ENCODE data around the gene ID3.

The ID3 gene

GRCh38 chr1:23563755-23564374 is 4.6 kb upstream of the ID3 start:
- TF ChIP-seq, protein P1, sequence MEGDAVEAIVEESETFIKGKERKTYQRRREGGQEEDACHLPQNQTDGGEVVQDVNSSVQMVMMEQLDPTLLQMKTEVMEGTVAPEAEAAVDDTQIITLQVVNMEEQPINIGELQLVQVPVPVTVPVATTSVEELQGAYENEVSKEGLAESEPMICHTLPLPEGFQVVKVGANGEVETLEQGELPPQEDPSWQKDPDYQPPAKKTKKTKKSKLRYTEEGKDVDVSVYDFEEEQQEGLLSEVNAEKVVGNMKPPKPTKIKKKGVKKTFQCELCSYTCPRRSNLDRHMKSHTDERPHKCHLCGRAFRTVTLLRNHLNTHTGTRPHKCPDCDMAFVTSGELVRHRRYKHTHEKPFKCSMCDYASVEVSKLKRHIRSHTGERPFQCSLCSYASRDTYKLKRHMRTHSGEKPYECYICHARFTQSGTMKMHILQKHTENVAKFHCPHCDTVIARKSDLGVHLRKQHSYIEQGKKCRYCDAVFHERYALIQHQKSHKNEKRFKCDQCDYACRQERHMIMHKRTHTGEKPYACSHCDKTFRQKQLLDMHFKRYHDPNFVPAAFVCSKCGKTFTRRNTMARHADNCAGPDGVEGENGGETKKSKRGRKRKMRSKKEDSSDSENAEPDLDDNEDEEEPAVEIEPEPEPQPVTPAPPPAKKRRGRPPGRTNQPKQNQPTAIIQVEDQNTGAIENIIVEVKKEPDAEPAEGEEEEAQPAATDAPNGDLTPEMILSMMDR (IDR thresholded peaks at IDR 0.05; ENCODE audit: low read depth, low read length, missing control alignments): no peak
- no peak overlapping the region for H3K4me3 ChIP-seq (ENCODE audit: low read depth, low read length)
- no peak for DNase-seq (ENCODE audit: low read depth)

- H3K4me3 ChIP-seq (ENCODE audit: low read depth, low read length): no peak overlapping the region
- TF ChIP-seq, protein P1 (IDR thresholded peaks at IDR 0.05; ENCODE audit: low read depth, low read length, missing control alignments): no peak
- no peak for DNase-seq (ENCODE audit: low read depth)
Observed at GRCh38 chr1:23563003-23563402, 3.7 kb upstream of the ID3 start.

DNA sequence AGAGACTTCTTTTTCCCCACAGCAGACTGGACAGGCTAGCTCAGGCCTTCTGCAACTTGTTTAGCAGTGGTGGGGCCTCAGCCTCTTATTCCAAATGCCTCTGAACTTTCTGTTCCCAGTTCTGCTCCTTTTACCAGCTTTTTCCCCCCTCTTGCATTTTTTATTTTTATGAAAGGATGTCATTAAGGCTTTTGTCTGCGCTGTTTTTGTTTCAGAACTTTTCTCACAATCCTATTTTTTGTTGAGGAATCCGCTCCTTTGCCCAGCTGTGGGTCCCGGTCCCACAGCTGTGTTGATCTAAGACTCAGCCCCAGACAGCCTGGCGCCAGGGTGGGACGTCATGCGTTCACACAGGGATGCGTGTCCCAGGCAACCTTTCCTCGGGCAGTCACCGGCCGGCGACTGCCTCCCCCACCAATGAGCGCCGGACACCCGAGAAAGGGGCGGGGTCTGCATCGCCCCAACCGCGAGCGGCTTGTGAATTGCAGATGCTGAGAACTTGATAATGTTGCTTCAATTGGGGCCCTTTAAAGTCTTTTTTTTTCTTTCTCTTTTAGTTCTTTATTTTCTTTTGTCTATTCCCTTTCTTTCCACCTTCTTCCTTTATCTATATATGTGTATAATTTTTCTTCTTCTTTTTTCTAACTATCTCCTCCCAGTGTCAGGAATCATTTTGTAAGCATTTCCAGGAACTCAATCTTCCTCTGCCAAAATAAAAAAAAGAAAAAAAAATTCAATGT is 3.0 kb upstream of the ID3 start:
- DNase-seq (ENCODE audit: low read depth): no peak
- no peak overlapping the region for H3K4me3 ChIP-seq (ENCODE audit: low read depth, low read length)
- TF ChIP-seq, protein P1 (IDR thresholded peaks at IDR 0.05; ENCODE audit: low read depth, low read length, missing control alignments): no peak

GRCh38 chr1:23561813-23562100 is 2.5 kb upstream of the ID3 start:
- DNase-seq (ENCODE audit: low read depth): no peak
- TF ChIP-seq, protein P1 (IDR thresholded peaks at IDR 0.05; ENCODE audit: low read depth, low read length, missing control alignments): no peak
- no peak overlapping the region for H3K4me3 ChIP-seq (ENCODE audit: low read depth, low read length)

DNA sequence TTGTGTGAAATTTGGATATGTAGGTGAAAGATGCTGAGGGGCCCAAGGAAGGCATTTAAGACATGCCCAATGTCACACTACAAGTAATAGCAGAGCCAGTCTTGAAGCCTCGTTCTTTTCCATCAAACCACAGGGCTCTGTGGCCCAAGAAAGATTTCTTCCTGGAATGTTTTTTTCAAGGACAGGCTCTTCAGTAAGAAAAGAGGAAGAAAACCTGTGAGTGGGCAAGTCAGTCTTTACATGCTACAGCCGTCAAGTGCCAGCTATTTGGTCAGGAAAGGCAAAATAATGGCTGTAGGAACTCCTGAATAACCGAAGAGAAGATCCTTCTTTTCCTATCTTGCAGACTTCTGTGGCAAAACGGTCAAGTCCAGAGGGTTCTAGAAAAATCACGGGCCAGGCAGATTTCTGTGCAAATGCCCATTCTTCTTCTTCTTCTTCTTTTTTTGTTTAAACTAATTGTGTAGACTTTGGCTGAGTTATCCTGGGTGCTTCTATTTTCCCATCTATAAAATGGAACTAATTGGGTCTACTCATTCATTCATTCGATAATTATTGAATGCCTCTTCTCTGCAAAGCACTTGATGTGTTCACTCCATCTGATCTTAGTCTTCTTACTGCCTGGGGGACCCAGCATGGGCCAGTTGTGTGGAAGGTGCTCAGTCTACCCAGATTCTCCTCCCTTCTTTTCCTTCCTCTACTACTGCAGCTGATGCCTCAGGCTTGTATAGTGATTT is 1.9 kb upstream of the ID3 start:
- no peak for DNase-seq (ENCODE audit: low read depth)
- H3K4me3 ChIP-seq (ENCODE audit: low read depth, low read length): no peak overlapping the region
- TF ChIP-seq, protein P1 (IDR thresholded peaks at IDR 0.05; ENCODE audit: low read depth, low read length, missing control alignments): no peak

DNA sequence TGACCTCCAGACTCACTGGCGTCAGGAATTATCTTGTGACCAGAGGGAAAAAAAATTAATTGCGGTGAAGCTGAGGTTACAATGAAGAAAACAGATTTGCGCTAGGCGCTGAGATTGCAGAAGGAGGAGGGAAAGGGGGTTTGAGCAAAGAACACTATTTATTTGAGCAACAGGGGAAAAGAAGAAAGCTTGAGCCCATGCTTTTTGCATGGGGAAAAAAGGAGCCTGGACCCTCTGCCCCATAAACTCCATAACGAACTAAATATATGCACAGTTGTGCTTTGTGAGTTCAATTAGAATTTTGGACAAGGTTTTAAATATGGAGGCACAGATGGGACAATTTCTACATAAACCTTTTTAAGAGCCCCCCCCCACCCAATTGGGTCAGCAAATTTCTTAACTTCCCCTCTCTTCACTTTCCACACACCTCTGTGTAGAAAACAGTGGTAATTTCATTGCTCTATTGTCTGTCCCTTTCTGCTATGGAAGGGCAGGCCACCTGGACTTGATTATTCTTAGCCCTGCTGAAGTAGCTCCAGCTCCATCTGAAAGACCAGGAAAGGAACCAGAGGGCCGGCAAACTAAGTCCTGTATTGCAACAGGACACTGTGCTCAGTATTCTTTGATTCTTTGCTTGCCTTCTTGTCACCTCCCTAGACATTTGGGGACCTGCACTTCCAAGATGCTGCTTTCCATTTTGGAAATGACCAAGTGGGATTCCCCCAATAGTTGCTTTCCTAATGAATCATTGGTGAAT is 862 bp upstream of the ID3 start:
- H3K4me3 ChIP-seq (ENCODE audit: low read depth, low read length): peak overlapping the region; percentile 84; the same call in 1 of the 2 replicates
- DNase-seq (ENCODE audit: low read depth): no peak
- TF ChIP-seq, protein P1 (IDR thresholded peaks at IDR 0.05; ENCODE audit: low read depth, low read length, missing control alignments): no peak
